Suppressor macrophage (primary cell): ENCODE results near the gene ZFP36.

Experiments used
- DNase-seq, 4 experiments: peaks; one replicate each; pipeline ENCODE4 v3.0.0-alpha.2; 2020 to 2022

Gene ZFP36

GRCh38 chr19:39384839-39385568 is 21.6 kb upstream of the ZFP36 start:
- DNase-seq: no peak

GRCh38 chr19:39385629-39386411 is 20.8 kb upstream of the ZFP36 start:
- no peak for DNase-seq

GRCh38 chr19:39386557-39386956 is 20.1 kb upstream of the ZFP36 start:
- no peak for DNase-seq

- DNase-seq: no peak
Observed at GRCh38 chr19:39388657-39389056, 18.0 kb upstream of the ZFP36 start.

- no peak for DNase-seq
Observed at GRCh38 chr19:39389631-39390414, 16.8 kb upstream of the ZFP36 start.

- no peak for DNase-seq
Observed at GRCh38 chr19:39390451-39390750, 16.2 kb upstream of the ZFP36 start.

- peak; percentile 98 to 100 (median 98) for DNase-seq
Observed at GRCh38 chr19:39390751-39391437, 15.8 kb upstream of the ZFP36 start, which contains the start of the genes MED29 and PAF1. Gene MED29, plus strand, starts transcription at chr19:39391378. Its CDS starts 45 bp downstream, at chr19:39391423. Gene PAF1, minus strand, starts transcription at chr19:39391106. Its CDS starts 242 bp downstream, at chr19:39390864.

GRCh38 chr19:39397360-39398296 is 9.0 kb upstream of the ZFP36 start:
- peak; percentile 96 to 97 (median 96) for DNase-seq

GRCh38 chr19:39398297-39398864 is 8.3 kb upstream of the ZFP36 start:
- peak; percentile 95 to 98 (median 96) for DNase-seq

GRCh38 chr19:39399668-39400050 is 7.0 kb upstream of the ZFP36 start:
- no peak for DNase-seq

GRCh38 chr19:39400061-39400460 is 6.6 kb upstream of the ZFP36 start:
- no peak for DNase-seq

- DNase-seq: no peak
Observed at GRCh38 chr19:39401070-39401548, 5.5 kb upstream of the ZFP36 start.

GRCh38 chr19:39401549-39402345 is 4.9 kb upstream of the ZFP36 start:
- DNase-seq: peak; percentile 92 to 97 (median 92)

- DNase-seq: peak; percentile 96 to 98 (median 98)
Observed at GRCh38 chr19:39402346-39403300, 4.0 kb upstream of the ZFP36 start.

- DNase-seq: peak; percentile 97 to 99 (median 97)
Observed at GRCh38 chr19:39403331-39404312, 3.0 kb upstream of the ZFP36 start.

- DNase-seq: no peak
Observed at GRCh38 chr19:39405261-39405957, 1.2 kb upstream of the ZFP36 start.
